Dermis blood vessel endothelial cell (primary cell): ENCODE measurements around the gene THADA. TPM values are rescaled to one million over a fixed set of nuclear protein-coding genes. Genes with fewer than 3 reads are reported as not detected.
"Not testable (repeated sequence)": the region's sequence is repeated elsewhere in the genome, so short reads cannot be mapped to it uniquely, and the experiment has no call there.

ENCODE experiments used
- DNase-seq: peaks from one replicate; pipeline ENCODE4 v3.0.0; 2010
- total RNA-seq: library from RNA; depleted of rRNA; stranded (reverse); fragments of >200 nt; gene quantifications from 2 replicates; pipeline ENCODE4 v1.2.3, GENCODE V29; 2014

The THADA gene
- total RNA-seq, 1 donor from 2014 or later, result 26.9 TPM

GRCh38 chr2:43293744-43294695 is 301.8 kb downstream of the THADA start:
- peak; percentile 82 for DNase-seq

GRCh38 chr2:43292851-43293743 is 302.7 kb downstream of the THADA start:
- DNase-seq, result no peak

GRCh38 chr2:43292297-43292696 is 303.5 kb downstream of the THADA start:
- no peak for DNase-seq

DNA sequence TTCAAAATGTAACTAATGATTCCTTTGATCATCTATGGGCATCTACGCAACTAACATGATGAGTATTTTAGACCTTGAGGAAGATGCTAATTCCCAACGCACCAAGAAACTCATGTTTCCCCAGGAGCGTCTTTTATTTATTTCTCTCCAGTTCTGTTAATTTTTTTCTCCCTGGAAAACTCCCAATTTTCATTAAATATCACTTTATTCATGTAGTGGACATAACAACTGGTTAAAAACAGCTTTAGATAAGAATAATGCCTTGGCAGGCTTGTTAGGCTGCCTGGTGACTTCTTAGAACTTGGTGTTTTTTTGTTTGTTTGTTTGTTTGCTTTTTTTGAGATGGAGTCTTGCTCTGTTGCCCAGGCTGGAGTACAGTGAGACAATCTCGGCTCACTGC is 306.5 kb downstream of the THADA start:
- no peak for DNase-seq

GRCh38 chr2:43288417-43289305 is 307.2 kb downstream of the THADA start:
- no peak for DNase-seq

DNA sequence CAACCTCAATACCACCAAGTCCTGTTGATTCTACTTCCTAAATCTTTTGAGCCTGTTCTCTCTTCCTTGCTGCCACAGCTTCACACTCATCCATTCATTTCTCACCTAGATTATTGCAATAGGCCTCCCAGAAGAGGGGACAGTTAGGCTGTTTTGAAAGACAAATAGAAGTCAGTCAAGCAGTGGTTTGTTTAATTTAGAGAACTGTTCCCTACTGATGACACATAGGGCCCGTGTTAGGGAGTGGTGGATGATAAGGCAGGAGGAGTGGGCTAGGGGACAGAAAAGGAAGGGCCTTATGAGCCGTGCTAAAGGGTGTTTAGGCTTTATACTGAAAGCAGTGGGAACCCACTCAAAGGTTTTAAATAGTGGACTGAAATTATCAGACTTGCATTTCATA is 309.9 kb downstream of the THADA start:
- no peak for DNase-seq

DNA sequence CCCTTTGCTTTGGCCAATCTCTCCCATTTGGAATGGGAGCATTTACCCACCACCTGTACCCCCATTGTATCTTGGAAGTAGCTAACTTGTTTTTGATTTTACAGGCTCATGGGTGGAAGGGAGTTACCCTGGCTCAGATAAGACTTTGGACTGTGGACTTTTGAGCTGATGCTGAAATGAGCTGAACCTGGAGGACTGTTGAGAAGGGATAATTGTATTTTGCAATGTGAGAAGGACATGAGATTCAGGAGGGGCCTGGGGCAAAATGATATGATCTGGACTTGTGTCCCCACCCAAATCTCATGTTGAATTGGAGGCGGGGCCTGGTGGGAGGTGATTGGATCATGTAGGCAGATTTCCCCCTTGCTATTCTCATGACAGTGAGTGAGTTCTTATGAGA is 310.9 kb downstream of the THADA start:
- no peak for DNase-seq

DNA sequence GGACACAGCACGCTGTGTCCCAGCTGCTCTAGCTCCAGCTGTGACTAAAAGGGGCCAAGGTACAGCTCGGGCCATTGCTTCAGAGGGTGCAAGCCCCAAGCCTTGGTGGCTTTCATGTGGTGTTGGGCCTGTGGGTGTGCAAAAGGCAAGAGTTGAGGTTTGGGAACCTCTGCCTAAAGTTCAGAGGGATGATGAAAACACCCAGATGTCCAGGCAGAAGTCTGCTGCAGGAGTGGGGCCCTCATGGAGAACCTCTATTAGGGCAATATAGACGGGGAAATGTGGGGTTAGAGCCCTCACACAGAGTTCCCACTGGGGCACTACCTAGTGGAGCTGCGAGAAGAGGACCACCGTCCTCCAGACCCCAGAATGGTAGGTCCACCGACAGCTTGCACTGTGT is 311.5 kb downstream of the THADA start:
- not testable (repeated sequence) for DNase-seq

- DNase-seq, result no peak
Measured at GRCh38 chr2:43280994-43281393, 314.8 kb downstream of the THADA start.

- DNase-seq, result no peak
Measured at GRCh38 chr2:43279317-43279840, 316.5 kb downstream of the THADA start.

- no peak for DNase-seq
Measured at GRCh38 chr2:43278564-43279220, 317.1 kb downstream of the THADA start.

GRCh38 chr2:43276962-43277391 is 318.9 kb downstream of the THADA start:
- DNase-seq, result peak; percentile 32

GRCh38 chr2:43276266-43276941 is 319.4 kb downstream of the THADA start:
- peak; percentile 36 for DNase-seq

DNA sequence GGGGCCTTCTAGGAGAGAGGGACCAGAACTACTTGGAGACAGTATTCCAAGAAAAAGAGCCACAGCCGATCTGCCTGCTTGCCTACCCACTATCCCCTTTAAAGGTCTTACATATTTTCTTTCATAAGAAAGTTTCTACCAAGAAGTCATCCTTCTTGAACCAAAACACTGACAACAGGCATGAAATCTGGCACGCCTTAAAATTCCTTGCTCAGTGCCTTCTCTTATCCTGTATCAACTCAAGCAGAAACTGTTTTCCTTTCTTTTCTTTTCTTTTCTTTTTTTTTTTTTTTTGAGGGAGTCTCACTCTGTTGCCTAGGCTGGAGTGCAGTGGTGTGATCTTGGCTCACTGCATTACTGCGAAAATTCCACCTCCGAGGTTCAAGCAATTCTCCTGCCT is 321.1 kb downstream of the THADA start:
- DNase-seq, result no peak

DNA sequence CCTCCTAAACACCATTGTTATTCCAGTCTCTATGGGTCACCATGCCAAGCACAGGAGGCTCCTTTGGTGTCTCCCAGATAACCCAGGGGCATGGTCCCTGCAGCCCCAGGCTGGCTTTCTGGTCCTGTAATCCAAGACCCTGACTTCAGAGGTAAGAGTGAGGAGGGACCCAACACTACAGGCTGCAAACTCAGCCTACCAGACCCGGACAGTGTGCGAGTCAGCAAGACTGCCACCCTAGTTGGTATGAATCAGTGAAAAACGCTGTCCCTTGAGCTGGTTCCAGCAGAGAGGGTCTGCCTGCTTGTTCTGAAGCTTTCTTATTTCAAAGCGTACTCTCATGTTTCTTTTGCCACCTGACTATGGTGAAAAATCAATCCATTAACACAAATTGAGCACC is 321.8 kb downstream of the THADA start:
- no peak for DNase-seq

- DNase-seq, result no peak
Measured at GRCh38 chr2:43273529-43273928, 322.3 kb downstream of the THADA start.

- DNase-seq, result peak; percentile 13
Measured at GRCh38 chr2:43270930-43271615, 324.8 kb downstream of the THADA start.

GRCh38 chr2:43270461-43270860 is 325.4 kb downstream of the THADA start:
- DNase-seq, result no peak

- DNase-seq, result peak; percentile 28
Measured at GRCh38 chr2:43269706-43270105, 326.1 kb downstream of the THADA start.

DNA sequence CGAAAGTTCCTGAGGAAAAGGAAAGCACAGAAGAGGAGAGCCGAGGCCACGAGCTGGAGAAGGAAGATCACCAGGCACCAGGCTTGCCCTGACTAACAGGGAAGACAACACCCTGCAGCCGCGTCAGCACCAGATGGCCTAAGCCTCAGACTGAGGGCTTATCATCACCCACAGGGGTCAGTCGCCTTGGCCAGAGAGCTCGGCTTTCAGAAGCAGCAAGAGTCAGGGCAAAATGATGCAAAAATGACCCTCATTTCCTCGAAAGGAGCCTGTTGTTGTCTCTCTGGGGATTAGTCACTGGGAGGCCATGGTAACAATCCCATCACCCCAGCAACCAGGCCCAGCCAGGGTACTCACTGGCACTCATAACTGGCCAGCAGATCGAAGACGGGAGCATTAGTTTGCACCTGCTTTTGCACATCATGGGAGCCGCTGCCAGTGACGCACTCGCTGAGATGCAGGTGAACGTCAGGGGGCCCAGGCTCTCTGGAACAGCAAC is 326.7 kb downstream of the THADA start:
- peak; percentile 95 for DNase-seq
